22Rv1 (cell line): ENCODE data around the gene LGALS8.

Source experiments
- ZFX ChIP-seq: fragments of 450-650 bp; IDR thresholded peaks from 2 replicates; pipeline ENCODE4 v1.6.1; 2017; ENCODE audit warnings: antibody characterized with exemption, borderline replicate concordance
- TF ChIP-seq, protein P1 (sequence below): fragments of 450-650 bp; IDR thresholded peaks from 2 replicates; pipeline ENCODE4 v1.5.1; 2017; ENCODE audit warnings: mild to moderate bottlenecking

DNA sequence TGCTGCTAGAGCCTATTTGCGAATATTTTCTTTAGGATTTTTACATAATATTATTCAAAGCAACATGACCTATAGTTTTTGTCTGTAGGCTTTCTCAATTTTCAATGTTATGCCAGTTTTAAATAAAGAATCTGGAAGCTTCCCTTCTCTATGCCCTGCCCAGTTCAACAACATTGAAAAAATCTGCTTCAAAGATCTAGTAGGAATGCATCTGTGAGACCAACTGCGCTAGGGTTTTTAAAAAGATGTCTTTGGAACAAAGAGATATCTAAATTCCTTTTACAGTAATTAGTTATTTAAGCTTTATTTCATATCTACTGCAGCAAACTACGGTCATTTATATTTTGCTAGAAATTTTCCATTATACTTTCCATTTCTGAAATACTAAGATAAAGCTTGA is 54.9 kb downstream of the LGALS8 start:
- TF ChIP-seq, protein P1, sequence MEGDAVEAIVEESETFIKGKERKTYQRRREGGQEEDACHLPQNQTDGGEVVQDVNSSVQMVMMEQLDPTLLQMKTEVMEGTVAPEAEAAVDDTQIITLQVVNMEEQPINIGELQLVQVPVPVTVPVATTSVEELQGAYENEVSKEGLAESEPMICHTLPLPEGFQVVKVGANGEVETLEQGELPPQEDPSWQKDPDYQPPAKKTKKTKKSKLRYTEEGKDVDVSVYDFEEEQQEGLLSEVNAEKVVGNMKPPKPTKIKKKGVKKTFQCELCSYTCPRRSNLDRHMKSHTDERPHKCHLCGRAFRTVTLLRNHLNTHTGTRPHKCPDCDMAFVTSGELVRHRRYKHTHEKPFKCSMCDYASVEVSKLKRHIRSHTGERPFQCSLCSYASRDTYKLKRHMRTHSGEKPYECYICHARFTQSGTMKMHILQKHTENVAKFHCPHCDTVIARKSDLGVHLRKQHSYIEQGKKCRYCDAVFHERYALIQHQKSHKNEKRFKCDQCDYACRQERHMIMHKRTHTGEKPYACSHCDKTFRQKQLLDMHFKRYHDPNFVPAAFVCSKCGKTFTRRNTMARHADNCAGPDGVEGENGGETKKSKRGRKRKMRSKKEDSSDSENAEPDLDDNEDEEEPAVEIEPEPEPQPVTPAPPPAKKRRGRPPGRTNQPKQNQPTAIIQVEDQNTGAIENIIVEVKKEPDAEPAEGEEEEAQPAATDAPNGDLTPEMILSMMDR = no peak
- no peak for TF ChIP-seq ZFX
